ENCODE results near the gene EGFL7. TPM values are rescaled to one million over a fixed set of nuclear protein-coding genes. Genes with fewer than 3 reads are reported as not detected.

Gene EGFL7
- total RNA-seq, 4 donors from 2014 or later: 12.3 to 64.7 (median 33.6) TPM

- TF ChIP-seq POLR2A (IDR thresholded peaks at IDR 0.05) (no peak), EP300 (IDR thresholded peaks at IDR 0.05; ENCODE audit: low read depth) (no peak), POLR2AphosphoS5 (IDR thresholded peaks at IDR 0.05) (no peak), CTCF (IDR thresholded peaks at IDR 0.05) (no peak)
- intact Hi-C loops (cut with DNase I; ENCODE audit: low total_unique reads): no loop called here
- no peak overlapping the region for H3K4me3 ChIP-seq
- DNase-seq: no peak
- in situ Hi-C loops (cut with MboI; ENCODE audit: low pct_ligation_motif_present in 1 of 4, low pct_unique_long_range_greater_than_20kb in 1 of 4, low sequenced_read_pairs in 3 of 4): no loop called here
- H3K27me3 ChIP-seq: peaks cover 23% of the 10 kb centered on the region
- H3K36me3 ChIP-seq: peaks cover 0 to 22% (median 7%) of the 10 kb centered on the region in 4 donors
- 71% methylated on average over 5 of the region's 11 CpGs; no CpG with 5 or more reads in 1 of the 2 donors for WGBS, 2 donors (ENCODE audit: low coverage in 1 of 2)
- peaks cover 6 to 28% (median 19%) of the 10 kb centered on the region in 4 donors for H3K4me1 ChIP-seq
- peak overlapping the region in 3 of 4 donors; percentile 8 to 55 (median 18) for H3K27ac ChIP-seq
- no peaks in the 10 kb centered on the region for H3K9me3 ChIP-seq
Observed at GRCh38 chr9:136720898-136721338, 58.2 kb downstream of the EGFL7 start.

DNA sequence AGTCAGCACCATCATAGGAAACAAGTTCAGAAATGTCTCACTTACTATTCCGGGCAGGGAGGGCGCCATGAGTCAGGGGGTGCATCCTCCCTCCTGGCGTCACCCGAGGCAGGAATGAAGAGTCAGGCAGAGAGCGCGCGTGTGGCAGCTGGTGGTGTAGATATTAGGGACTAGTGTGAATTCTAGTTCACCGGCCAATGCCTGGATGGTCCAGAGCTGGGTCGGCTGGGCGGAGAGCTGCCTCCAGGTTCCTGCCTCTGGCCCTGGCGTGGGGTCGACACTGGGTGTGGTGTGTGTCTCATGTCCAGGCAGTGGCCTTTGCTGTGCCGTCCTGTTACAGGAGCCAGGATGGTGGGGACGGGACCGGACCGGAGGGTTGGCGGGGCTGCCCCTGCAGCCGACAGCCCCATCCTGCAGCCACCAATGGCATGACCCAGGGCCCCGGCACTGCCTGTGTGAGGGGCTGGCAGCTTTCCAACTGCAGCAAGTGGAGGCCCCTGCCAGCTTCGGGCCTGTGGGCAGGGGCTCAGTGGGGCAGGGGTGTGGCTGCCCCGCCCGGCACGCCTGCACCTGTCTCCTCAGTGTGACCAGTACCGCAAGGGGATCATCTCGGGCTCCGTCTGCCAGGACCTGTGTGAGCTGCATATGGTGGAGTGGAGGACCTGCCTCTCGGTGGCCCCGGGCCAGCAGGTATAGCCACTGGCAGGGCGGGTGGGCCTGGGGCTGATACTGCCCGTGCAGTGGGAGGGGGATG, 58.8 kb downstream of the EGFL7 start:
- Histone ChIP-seq H3K4me3 (no peak overlapping the region), H3K27ac (peak overlapping the region in 1 of 4 donors; percentile 31), H3K36me3 (peaks cover 0 to 22% (median 9%) of the 10 kb centered on the region in 4 donors), H3K9me3 (no peaks in the 10 kb centered on the region), H3K27me3 (peaks cover 19% of the 10 kb centered on the region), H3K4me1 (peaks cover 12 to 34% (median 25%) of the 10 kb centered on the region in 4 donors)
- intact Hi-C loops (cut with DNase I; ENCODE audit: low total_unique reads) (loop anchor here (1.0 kb wide), 1 partner anchor 46 kb away; no protein-coding TSS in a partner anchor), in situ Hi-C loops (cut with MboI; ENCODE audit: low pct_ligation_motif_present in 1 of 4, low pct_unique_long_range_greater_than_20kb in 1 of 4, low sequenced_read_pairs in 3 of 4) (no loop called here)
- no peak for DNase-seq
- TF ChIP-seq CTCF (IDR thresholded peaks at IDR 0.05): no peak
- peak in 2 of 3 donors; percentile 7 to 29 for TF ChIP-seq POLR2AphosphoS5 (IDR thresholded peaks at IDR 0.05)
- 60 to 69% methylated on average over 3 to 27 of the region's 30 CpGs for WGBS, 2 donors (ENCODE audit: low coverage in 1 of 2)

Small RNAs within 50 kb of the gene (small RNA-seq; reads per million reads assigned to genes)
- 562 to 2,159 (median 781) reads per million in 4 donors for gene MIR126

Other genes with a start within 250 kb of the EGFL7 start
- 10 to 100 TPM; 12.5 to 57.5 (median 18.3) TPM for gene INPP5E, start 223.1 kb upstream of the EGFL7 start, total RNA-seq
- 10 to 100 TPM; 54.1 to 75.9 (median 65.8) TPM for gene SEC16A, start 179.9 kb upstream of the EGFL7 start, total RNA-seq
- gene NOTCH1, start 116.9 kb upstream of the EGFL7 start, total RNA-seq: 100 to 1,000 TPM in 2 of 4 donors, 10 to 100 TPM in 2; 48.2 to 154 (median 98.2) TPM
- 100 to 1,000 TPM; 245 to 441 (median 290) TPM for gene AGPAT2, start 24.5 kb downstream of the EGFL7 start, total RNA-seq
- gene DIPK1B, start 49.7 kb downstream of the EGFL7 start, total RNA-seq: 10 to 100 TPM in 1 of 4 donors, 1 to 10 TPM in 3; 3.5 to 12.3 (median 3.9) TPM
- 10 to 100 TPM in 1 of 4 donors, 1 to 10 TPM in 2, under 1 TPM in 1; 0.96 to 33.6 (median 3.3) TPM for gene LCN10, start 80.0 kb downstream of the EGFL7 start, total RNA-seq
- 1 to 10 TPM in 2 of 4 donors, not detected in 2; 1.1 to 2.9 TPM for gene LCN6, start 85.6 kb downstream of the EGFL7 start, total RNA-seq
- not detected for gene LCN8, start 95.3 kb downstream of the EGFL7 start, total RNA-seq
- 10 to 100 TPM in 1 of 4 donors, 1 to 10 TPM in 1, not detected in 2; 6.4 to 11.9 TPM for gene LCN15, start 101.6 kb downstream of the EGFL7 start, total RNA-seq
- gene TMEM141, start 128.4 kb downstream of the EGFL7 start, total RNA-seq: 100 to 1,000 TPM; 179 to 392 (median 224) TPM
- 100 to 1,000 TPM in 1 of 4 donors, 10 to 100 TPM in 3; 25.2 to 161 (median 63.5) TPM for gene CCDC183, start 133.4 kb downstream of the EGFL7 start, total RNA-seq
- gene RABL6, start 145.0 kb downstream of the EGFL7 start, total RNA-seq: 100 to 1,000 TPM in 3 of 4 donors, 10 to 100 TPM in 1; 71.3 to 227 (median 160) TPM
- 10 to 100 TPM in 3 of 4 donors, 1 to 10 TPM in 1; 9.8 to 26.5 (median 17.0) TPM for gene AJM1, start 179.6 kb downstream of the EGFL7 start, total RNA-seq
- 100 to 1,000 TPM in 2 of 4 donors, 10 to 100 TPM in 2; 69.7 to 134 (median 107) TPM for gene PHPT1, start 186.5 kb downstream of the EGFL7 start, total RNA-seq
- gene MAMDC4, start 189.4 kb downstream of the EGFL7 start, total RNA-seq: 10 to 100 TPM; 11.4 to 52.5 (median 23.2) TPM
- 100 to 1,000 TPM; 353 to 618 (median 555) TPM for gene EDF1, start 203.4 kb downstream of the EGFL7 start, total RNA-seq
- gene TRAF2, start 223.6 kb downstream of the EGFL7 start, total RNA-seq: 10 to 100 TPM; 12.5 to 60.6 (median 13.8) TPM